Activated CD8-positive, alpha-beta memory T cell treated with anti-CD3 and anti-CD28 coated beads, Interleukin-2, amount 10 ng/mL, durations not matched to agents 7 days and 5 days (primary cell): ENCODE measurements around the gene CHST8. TPM values are rescaled to one million over a fixed set of nuclear protein-coding genes. Genes with fewer than 3 reads are reported as not detected.
"Not testable (repeated sequence)": the region's sequence is repeated elsewhere in the genome, so short reads cannot be mapped to it uniquely, and the experiment has no call there.

Experiments used
- ATAC-seq: fragments of 150-1000 bp; cut with Tn5 transposase; one replicate; pipeline ENCODE4 v1.10.0; 2021; ENCODE audit warnings: moderate library complexity
- CTCF ChIA-PET: fragments of 350-600 bp; sonication (Branson Sonifier 250); formaldehyde crosslinking; loops from one replicate; lab custom pipeline; 2021; ENCODE audit warnings: antibody characterized with exemption; lab: Charles Lee
- DNase-seq: peaks from one replicate; pipeline ENCODE4 v3.0.0-alpha.2; 2020
- H3K27ac Mint-ChIP-seq: one replicate; pipeline ENCODE4 v1.8.0; 2021; ENCODE audit warnings: mild to moderate bottlenecking, mixed read lengths
- H3K27me3 Mint-ChIP-seq: one replicate; pipeline ENCODE4 v1.8.0; 2021; ENCODE audit warnings: mixed read lengths
- H3K36me3 Mint-ChIP-seq: one replicate; pipeline ENCODE4 v1.8.0; 2021; ENCODE audit warnings: mild to moderate bottlenecking, mixed read lengths
- H3K4me1 Mint-ChIP-seq: one replicate; pipeline ENCODE4 v1.8.0; 2021; ENCODE audit warnings: mixed read lengths
- H3K4me3 Mint-ChIP-seq: one replicate; pipeline ENCODE4 v1.8.0; 2021; ENCODE audit warnings: mild to moderate bottlenecking, moderate library complexity, mixed read lengths
- H3K9me3 Mint-ChIP-seq: one replicate; pipeline ENCODE4 v1.8.0; 2022; ENCODE audit warnings: low read depth, mixed read lengths
- total RNA-seq, 2 experiments: library from RNA; stranded (reverse); gene quantifications; one replicate each; pipeline ENCODE4 v1.2.3, GENCODE V29; 2021

CHST8 gene
- total RNA-seq, 2 experiments from 2014 or later = not detected

DNA sequence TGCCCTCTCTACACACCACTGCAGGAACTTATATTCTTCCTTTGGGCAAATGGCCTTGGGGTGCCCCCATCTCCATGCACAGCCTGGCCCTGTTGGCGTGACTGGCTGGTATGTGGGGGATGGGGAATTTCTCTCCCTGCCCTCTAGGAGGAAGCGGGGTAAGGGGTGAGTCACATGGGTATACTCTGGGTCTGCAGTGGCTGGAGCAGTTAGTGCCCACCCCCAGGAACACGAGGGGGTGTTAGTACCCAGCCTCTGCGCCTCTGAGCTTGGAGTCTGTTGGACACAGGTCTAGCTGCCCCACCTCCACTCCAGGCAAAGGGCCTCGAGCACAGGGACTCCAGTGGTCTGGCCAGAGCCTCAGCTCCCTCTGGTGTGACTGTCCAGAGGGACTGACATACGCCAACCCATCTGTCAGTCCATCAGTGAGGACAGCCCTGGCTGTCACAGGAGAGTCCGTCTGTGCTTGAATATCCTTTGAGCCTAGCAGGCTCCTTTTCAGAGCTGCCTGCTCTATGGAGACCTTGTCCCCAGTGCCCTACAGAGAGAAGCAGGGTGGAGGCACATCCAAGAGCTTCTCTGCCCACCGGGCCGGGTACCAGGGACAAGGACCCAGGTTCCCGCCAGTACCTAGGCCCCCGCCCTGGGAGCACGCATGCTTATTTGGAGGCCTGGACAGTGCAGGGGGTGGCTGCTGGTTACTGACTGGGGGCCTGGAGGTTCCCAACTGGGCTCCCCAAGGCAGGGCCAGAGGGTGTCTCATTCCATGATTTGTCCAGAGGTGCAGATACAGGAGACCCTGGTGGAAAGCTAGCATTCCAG is 66.6 kb downstream of the CHST8 start:
- no peaks in the 10 kb centered on the region for H3K9me3 Mint-ChIP-seq
- CTCF ChIA-PET = no interaction called here
- no peaks in the 10 kb centered on the region for H3K4me1 Mint-ChIP-seq
- no peak overlapping the region for H3K4me3 Mint-ChIP-seq
- ATAC-seq (no peak), DNase-seq (no peak)
- H3K27me3 Mint-ChIP-seq = peaks cover 3% of the 10 kb centered on the region
- no peak overlapping the region for H3K27ac Mint-ChIP-seq
- no peaks in the 10 kb centered on the region for H3K36me3 Mint-ChIP-seq

DNA sequence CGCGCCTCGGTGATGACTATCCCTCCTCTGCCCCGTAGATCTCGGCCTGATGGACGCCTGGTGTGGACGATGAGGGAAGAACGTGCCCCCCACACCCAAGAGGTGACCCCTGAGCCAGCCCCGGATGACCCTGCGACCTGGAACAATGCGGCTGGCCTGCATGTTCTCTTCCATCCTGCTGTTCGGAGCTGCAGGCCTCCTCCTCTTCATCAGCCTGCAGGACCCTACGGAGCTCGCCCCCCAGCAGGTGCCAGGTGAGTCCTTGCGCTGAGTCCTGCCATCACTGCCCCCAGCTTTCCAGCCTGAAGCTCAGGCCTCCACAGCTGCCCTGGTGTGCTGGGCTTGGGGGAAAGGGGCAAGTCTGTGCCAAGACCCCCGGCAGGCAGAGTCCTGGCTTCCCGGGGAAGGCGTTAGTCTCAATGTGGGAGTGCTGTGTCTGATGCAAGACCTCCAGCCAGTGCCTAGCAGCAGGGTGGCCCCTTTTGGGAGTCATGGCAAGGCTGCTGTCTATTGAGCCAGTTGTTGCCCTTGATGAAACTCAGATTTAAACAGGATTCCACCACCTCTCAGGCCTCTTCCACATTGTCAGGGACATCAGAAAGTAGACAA is 67.5 kb downstream of the CHST8 start:
- Mint-ChIP-seq H3K36me3 (no peaks in the 10 kb centered on the region), H3K4me3 (no peak overlapping the region), H3K9me3 (no peaks in the 10 kb centered on the region), H3K4me1 (no peaks in the 10 kb centered on the region), H3K27ac (no peak overlapping the region), H3K27me3 (peaks cover 3% of the 10 kb centered on the region)
- CTCF ChIA-PET = no interaction called here
- DNase-seq (no peak), ATAC-seq (no peak)

DNA sequence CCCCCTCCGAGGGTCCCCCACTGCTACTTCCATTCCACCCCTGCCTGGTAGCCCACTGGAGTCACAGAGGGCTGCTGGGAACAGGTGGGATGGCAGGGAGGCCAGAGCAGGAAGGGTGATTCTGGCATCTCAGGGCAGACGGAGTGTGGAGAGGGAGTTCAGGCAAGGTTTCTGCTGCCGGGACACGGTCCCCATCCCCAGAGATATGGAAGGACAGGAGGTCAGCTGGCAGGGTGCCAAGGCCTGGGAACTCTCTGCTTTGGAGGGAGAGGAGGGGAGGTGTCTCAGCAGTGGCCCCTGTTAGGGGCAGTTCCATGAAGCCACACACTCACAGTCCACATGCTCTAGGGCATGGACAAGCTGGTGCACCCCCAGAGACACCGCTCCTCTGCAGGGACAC is 68.1 kb downstream of the CHST8 start:
- Mint-ChIP-seq H3K36me3 (no peaks in the 10 kb centered on the region), H3K27me3 (peaks cover 3% of the 10 kb centered on the region)

DNA sequence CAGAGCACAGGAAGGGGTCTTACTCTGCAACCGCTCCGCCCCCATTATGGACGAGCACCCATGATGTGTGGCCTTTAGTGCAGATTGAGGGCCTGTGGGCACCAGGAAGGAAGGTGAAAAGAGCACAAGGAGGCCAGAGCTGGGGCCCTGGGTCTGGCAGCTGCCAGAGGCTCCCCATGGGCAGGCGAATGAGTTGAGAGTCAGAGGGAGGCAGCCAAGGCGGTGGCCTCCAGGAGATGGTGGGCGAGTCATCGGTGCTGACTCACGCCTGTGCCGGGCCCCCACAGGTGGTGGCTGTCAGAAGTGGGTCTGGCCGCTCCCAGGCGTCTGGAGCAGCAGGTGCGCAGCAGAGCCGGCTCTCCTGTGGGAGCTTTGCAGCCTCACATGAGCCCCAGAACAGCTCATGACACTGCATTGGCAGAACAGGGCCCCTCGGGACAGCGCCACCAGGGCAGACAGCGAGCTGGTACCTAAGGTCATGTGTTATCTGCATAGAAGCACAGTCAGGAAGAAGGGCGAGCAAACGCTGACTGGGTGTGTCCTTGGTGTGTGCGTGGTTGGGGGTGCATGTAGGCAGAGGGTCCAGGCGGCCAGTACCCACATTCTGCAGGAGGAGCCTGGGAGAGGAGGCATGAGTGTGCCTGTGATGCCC is 68.8 kb downstream of the CHST8 start:
- H3K4me3 Mint-ChIP-seq = no peak overlapping the region
- ATAC-seq (no peak), DNase-seq (no peak)
- no peaks in the 10 kb centered on the region for H3K4me1 Mint-ChIP-seq
- peaks cover under 1% of the 10 kb centered on the region for H3K27me3 Mint-ChIP-seq
- H3K36me3 Mint-ChIP-seq = no peaks in the 10 kb centered on the region
- no peak overlapping the region for H3K27ac Mint-ChIP-seq
- CTCF ChIA-PET = no interaction called here
- no peaks in the 10 kb centered on the region for H3K9me3 Mint-ChIP-seq

More for the DNA sequence above, 68.1 kb downstream of the CHST8 start:
- CTCF ChIA-PET = no interaction called here
- Mint-ChIP-seq H3K4me1 (no peaks in the 10 kb centered on the region), H3K9me3 (no peaks in the 10 kb centered on the region), H3K27ac (no peak overlapping the region), H3K4me3 (no peak overlapping the region)
- DNase-seq (no peak), ATAC-seq (no peak)

DNA sequence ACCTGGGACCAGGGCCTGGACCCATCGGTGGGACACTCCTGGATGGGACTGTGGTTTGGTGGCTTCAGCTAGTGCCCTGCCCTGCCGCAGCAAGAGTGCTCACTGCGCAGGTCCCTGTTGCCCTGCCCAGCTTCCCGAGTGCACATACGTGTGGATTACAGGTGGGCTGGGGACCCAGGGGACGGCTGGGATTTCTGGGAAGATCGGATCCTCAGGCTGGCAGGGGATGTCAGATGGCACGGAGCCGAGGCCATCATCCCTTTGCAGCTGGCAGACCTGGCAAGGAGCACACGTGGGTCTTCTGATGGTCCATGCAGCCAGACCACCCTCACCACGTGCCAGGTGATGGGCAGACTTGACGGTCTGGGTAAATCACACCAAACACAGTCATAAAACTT is 69.3 kb downstream of the CHST8 start:
- no peaks in the 10 kb centered on the region for H3K4me1 Mint-ChIP-seq
- H3K4me3 Mint-ChIP-seq = no peak overlapping the region
- H3K36me3 Mint-ChIP-seq = no peaks in the 10 kb centered on the region
- no peaks in the 10 kb centered on the region for H3K9me3 Mint-ChIP-seq
- no peak for DNase-seq
- ATAC-seq = no peak
- no peaks in the 10 kb centered on the region for H3K27me3 Mint-ChIP-seq
- CTCF ChIA-PET = no interaction called here
- H3K27ac Mint-ChIP-seq = no peak overlapping the region

DNA sequence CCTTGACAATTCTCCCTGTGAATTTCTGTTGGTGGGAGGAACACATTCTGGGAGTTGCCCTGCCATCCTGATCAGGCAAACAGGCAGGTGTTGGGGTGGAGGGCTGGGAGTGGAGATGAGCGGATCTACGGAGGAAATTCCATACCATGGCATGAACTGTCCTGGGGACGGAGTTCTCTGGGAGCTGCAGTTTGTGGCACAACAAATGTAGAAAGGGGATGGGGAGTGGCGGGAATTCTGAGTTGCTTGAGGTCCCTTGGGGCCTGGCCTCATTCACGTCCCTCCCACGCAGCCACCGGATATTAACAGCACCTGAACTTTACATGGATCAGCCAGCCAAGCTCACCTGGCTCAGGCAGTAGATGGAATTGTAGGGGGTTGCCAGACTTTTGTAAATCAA is 70.0 kb downstream of the CHST8 start:
- no peaks in the 10 kb centered on the region for H3K4me1 Mint-ChIP-seq
- ATAC-seq (no peak), DNase-seq (no peak)
- H3K27ac Mint-ChIP-seq = no peak overlapping the region
- H3K27me3 Mint-ChIP-seq = no peaks in the 10 kb centered on the region
- H3K4me3 Mint-ChIP-seq = no peak overlapping the region
- no peaks in the 10 kb centered on the region for H3K9me3 Mint-ChIP-seq
- no peaks in the 10 kb centered on the region for H3K36me3 Mint-ChIP-seq
- CTCF ChIA-PET = no interaction called here

DNA sequence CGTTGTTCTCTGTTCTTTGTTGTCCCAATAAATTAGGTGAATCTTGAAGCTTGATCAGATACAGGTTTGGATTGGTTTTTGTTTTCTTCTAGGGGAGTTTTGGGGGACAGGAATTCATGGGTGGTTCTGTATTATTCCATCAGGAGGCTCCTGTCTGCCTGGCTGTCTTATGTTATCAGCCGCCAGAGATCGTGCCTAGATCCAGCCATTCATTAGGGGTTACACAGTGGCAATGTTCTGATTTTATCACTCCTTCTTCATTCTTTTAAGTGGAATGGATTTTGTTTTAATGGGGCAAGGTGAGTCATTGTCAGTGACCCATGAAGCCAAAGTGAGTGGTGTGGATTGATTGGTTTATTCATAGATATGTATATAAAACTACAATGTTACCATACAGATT is 71.9 kb downstream of the CHST8 start:
- H3K27me3 Mint-ChIP-seq = no peaks in the 10 kb centered on the region
- H3K36me3 Mint-ChIP-seq = no peaks in the 10 kb centered on the region
- ATAC-seq = no peak
- no peak for DNase-seq
- no peaks in the 10 kb centered on the region for H3K9me3 Mint-ChIP-seq
- no peak overlapping the region for H3K27ac Mint-ChIP-seq
- CTCF ChIA-PET = no interaction called here
- no peaks in the 10 kb centered on the region for H3K4me1 Mint-ChIP-seq
- H3K4me3 Mint-ChIP-seq = no peak overlapping the region

DNA sequence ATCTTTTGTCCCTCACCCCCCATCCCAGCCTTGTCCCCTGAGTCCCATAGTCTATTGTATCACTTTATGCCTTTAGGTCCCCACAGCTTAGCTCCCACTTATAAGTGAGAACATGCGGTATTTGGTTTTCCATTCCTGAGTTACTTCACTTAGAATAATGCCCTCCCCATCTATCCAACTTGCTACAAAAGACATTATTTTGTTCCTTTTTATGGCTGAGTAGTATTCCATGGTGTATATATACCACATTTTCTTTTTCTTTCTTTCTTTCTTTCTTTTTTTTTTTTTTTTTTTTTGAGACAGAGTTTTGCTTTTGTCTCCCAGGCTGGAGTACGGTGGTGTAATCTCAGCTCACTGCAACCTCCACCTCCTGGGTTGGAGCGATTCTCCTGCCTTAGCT is 73.8 kb downstream of the CHST8 start:
- H3K4me1 Mint-ChIP-seq, H3K36me3 Mint-ChIP-seq, DNase-seq, H3K9me3 Mint-ChIP-seq, H3K27me3 Mint-ChIP-seq, H3K27ac Mint-ChIP-seq, ATAC-seq, H3K4me3 Mint-ChIP-seq: not testable (repeated sequence)
- CTCF ChIA-PET = interaction anchor here (0.7 to 1.0 kb wide), 2 partner anchors 265 to 277 kb away, joined by 3 read pairs; no protein-coding TSS in a partner anchor

DNA sequence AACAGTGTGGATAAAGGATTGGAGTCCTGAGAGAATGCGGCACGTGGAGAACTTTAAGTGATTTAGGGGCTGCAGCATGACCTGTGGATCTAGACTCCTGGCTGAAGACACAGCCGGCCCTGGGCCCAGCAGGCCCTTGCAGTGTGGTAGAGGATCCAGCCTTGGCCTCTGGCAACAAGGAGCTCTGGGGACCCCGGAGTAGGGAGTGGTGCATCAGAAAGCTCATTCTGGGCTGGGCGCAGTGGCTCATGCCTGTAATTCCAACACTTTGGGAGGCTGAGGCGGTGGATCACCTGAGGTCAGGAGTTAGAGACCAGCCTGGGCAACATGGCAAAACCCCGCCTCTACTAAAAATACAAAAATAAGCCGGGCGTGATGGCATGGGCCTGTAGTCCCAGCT is 76.0 kb downstream of the CHST8 start:
- no peak for DNase-seq
- no peak overlapping the region for H3K4me3 Mint-ChIP-seq

DNA sequence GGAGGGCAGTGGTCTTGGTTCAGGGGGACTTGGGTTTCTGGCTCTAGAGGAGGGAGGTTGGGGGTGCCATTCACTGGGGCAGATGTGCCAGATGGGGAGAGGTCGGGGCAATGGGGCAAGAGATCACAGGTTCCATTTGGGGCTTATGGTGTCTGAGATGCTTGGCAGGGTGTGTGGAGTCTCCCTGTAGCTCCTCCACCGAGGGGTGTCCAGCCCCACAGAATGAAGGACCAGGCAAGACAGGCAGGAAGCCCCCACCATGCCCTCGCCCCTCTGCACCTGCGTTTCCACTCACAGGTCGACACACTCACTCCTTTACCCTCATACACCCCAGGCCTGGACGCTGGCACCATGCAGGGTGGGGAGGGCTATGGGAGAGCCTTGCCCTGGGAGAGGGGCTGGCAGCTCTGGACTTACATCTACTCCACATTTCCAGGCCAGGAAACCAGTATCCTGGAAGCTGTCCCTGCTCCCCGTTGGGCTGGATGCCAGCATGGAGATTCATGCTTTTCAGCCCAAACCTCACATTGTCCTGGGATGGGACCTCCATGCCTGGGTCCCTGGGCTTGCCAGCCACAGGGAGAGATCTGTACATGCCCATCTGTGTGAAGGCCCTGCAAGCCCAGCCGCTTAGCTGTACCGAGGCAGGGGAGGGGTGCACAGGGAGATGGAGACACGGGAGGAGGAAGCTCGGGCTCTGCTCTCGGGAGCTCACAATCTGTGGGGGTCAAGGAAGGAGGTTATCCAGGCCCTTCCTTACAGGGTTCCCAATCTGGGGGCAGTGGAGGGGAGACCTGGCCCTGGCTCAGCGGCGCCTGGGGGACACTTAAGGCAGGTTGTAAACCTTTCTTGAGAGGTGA is 77.1 kb downstream of the CHST8 start:
- no peaks in the 10 kb centered on the region for H3K27me3 Mint-ChIP-seq
- no peaks in the 10 kb centered on the region for H3K9me3 Mint-ChIP-seq
- no peaks in the 10 kb centered on the region for H3K4me1 Mint-ChIP-seq
- DNase-seq (no peak), ATAC-seq (no peak)
- CTCF ChIA-PET = no interaction called here
- no peak overlapping the region for H3K27ac Mint-ChIP-seq
- H3K4me3 Mint-ChIP-seq = no peak overlapping the region
- no peaks in the 10 kb centered on the region for H3K36me3 Mint-ChIP-seq

More for the DNA sequence above, 76.0 kb downstream of the CHST8 start:
- Mint-ChIP-seq H3K36me3 (no peaks in the 10 kb centered on the region), H3K9me3 (no peaks in the 10 kb centered on the region), H3K27me3 (no peaks in the 10 kb centered on the region), H3K27ac (no peak overlapping the region), H3K4me1 (no peaks in the 10 kb centered on the region)
- CTCF ChIA-PET = no interaction called here
- ATAC-seq = no peak

DNA sequence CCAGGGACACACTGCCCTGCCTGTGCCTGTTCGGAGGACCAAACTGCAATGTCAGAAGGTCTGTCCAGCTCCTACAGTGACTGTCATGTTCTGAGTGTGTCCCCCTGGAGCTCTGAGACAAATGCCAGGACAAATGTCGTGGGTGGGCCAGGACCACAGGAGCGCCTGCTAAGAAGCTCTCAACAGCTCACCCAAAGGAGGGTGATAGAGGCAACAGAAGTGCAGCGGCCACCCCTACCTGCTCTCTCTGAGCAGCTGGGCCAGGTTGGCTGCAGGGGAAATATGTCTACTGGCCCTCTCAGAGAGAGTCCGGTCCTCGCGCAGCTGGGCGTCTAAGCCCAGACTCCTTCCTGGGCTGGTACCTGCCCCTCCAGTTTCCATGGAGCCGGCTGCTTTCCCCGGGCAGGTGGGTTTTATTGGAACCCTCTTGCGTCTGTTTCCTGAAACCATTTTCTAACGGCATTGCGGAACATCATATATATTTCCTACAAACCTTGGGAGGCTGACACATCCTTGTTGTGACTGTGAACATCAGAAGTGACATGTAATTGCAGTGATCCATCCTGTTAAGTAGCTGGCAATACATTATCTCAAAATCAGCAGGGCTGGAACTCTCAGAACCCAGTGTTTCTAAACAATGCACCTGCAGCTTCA is 78.1 kb downstream of the CHST8 start:
- Mint-ChIP-seq H3K36me3 (no peaks in the 10 kb centered on the region), H3K4me3 (no peak overlapping the region), H3K4me1 (no peaks in the 10 kb centered on the region), H3K27me3 (no peaks in the 10 kb centered on the region), H3K27ac (no peak overlapping the region), H3K9me3 (no peaks in the 10 kb centered on the region)
- CTCF ChIA-PET = no interaction called here
- DNase-seq (no peak), ATAC-seq (no peak)

DNA sequence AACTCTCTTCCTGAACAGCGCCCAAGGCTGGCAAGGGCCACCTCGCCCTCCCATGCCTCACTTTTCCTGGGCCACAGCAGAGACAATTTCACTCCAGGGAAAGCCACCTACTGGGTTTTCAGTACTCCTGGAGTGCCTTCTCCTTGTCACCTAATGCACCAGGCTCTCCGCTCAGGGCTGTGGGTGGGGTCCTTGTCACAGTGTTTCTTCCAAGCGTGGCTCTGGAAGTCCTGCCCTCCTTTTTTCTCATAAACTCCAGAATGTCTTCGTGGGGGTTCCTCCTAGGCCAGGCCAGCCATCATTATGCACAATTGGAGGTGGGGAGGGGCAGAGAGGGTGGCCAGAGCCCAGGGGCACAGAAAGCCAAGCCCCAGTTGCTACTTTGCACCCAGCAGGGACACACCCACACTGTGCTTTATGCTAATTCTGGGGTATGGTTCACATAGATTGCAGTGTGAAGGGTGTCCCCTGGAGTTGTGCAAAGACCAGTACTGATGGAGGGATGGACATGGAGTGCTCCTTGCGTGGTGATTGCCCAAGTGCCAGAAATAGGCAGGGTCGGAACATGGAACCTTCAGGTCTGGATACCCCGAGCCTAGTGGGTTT is 78.8 kb downstream of the CHST8 start:
- H3K36me3 Mint-ChIP-seq = no peaks in the 10 kb centered on the region
- no peaks in the 10 kb centered on the region for H3K9me3 Mint-ChIP-seq
- H3K4me1 Mint-ChIP-seq = no peaks in the 10 kb centered on the region
- ATAC-seq = no peak
- CTCF ChIA-PET = no interaction called here
- H3K27ac Mint-ChIP-seq = no peak overlapping the region
- H3K27me3 Mint-ChIP-seq = no peaks in the 10 kb centered on the region
- H3K4me3 Mint-ChIP-seq = no peak overlapping the region
- no peak for DNase-seq
